ENCODE data around the gene ACTR3.
"Not testable (repeated sequence)": the region's sequence is repeated elsewhere in the genome, so short reads cannot be mapped to it uniquely, and the experiment has no call there.

GRCh38 chr2:113843737-113844050, 46.2 kb upstream of the ACTR3 start:
- not testable (repeated sequence) for TF ChIP-seq CTCF (IDR thresholded peaks at IDR 0.05 in 2 of 3, conservative IDR thresholded peaks at IDR 0.05 in 1 of 3; ENCODE audit: control insufficient read depth in 2 of 3, extremely low read depth in 1 of 3, insufficient read depth in 1 of 3, low read depth in 3 of 3, low read length in 3 of 3); CBFB (IDR thresholded peaks at IDR 0.05; ENCODE audit: low read depth); USF2 (IDR thresholded peaks at IDR 0.05; ENCODE audit: borderline replicate concordance, low read depth, low read length); GABPA (IDR thresholded peaks at IDR 0.05; ENCODE audit: low read depth); FOXM1 (IDR thresholded peaks at IDR 0.05; ENCODE audit: low read depth, low read length); DPF2 (IDR thresholded peaks at IDR 0.05); HCFC1 (IDR thresholded peaks at IDR 0.05; ENCODE audit: low read length); RB1 (IDR thresholded peaks at IDR 0.05; ENCODE audit: borderline replicate concordance); SMC3 (IDR thresholded peaks at IDR 0.05; ENCODE audit: borderline replicate concordance, low read length)
